Epithelial cell of esophagus (primary cell): ENCODE results near the gene KCTD12.

ENCODE experiments used
- DNase-seq: peaks from one replicate; pipeline ENCODE4 v3.0.0; 2010; ENCODE audit warnings: low read depth
- H3K4me3 ChIP-seq: 2 replicates; pipeline ENCODE4 v1.5.1; 2011; ENCODE audit warnings: mild to moderate bottlenecking, low read length, control low read depth
- CTCF ChIP-seq: IDR thresholded peaks from 2 replicates; pipeline ENCODE4 v1.5.1; 2011; ENCODE audit warnings: low read depth, mild to moderate bottlenecking, low read length, control low read depth, inconsistent platforms; ENCODE audit not compliant: insufficient read depth; ENCODE audit errors: missing control alignments

The KCTD12 gene

GRCh38 chr13:76886292-76887075 lies at the start of gene KCTD12:
Gene KCTD12, minus strand, starts transcription at chr13:76886405. Its CDS starts 257 bp downstream, at chr13:76886148.
- peak; percentile 79 for DNase-seq
- TF ChIP-seq CTCF: no peak
- peak within 1 kb of the TSS; percentile 67 for H3K4me3 ChIP-seq

- TF ChIP-seq CTCF: no peak
- H3K4me3 ChIP-seq: no peak overlapping the region
- no peak for DNase-seq
These were observed 48.5 kb upstream of the KCTD12 start for GRCh38 chr13:76934671-76935070.

- DNase-seq: no peak
- no peak overlapping the region for H3K4me3 ChIP-seq
- TF ChIP-seq CTCF: no peak
These were observed 45.9 kb upstream of the KCTD12 start for GRCh38 chr13:76932076-76932475.

- TF ChIP-seq CTCF: no peak
- DNase-seq: peak; percentile 33
- H3K4me3 ChIP-seq: no peak overlapping the region
These were observed 43.7 kb upstream of the KCTD12 start for GRCh38 chr13:76929851-76930374.

- H3K4me3 ChIP-seq: no peak overlapping the region
- peak; percentile 26 for DNase-seq
- TF ChIP-seq CTCF: no peak
These were observed 43.1 kb upstream of the KCTD12 start for GRCh38 chr13:76929320-76929719.

- TF ChIP-seq CTCF: no peak
- no peak overlapping the region for H3K4me3 ChIP-seq
- DNase-seq: peak; percentile 54
These were observed 42.3 kb upstream of the KCTD12 start for GRCh38 chr13:76928456-76928855.

GRCh38 chr13:76927955-76928354 lies 41.8 kb upstream of the KCTD12 start:
- H3K4me3 ChIP-seq: no peak overlapping the region
- DNase-seq: no peak
- no peak for TF ChIP-seq CTCF
